Measurements from ENCODE around the gene OR4E1.

The OR4E1 gene

DNA sequence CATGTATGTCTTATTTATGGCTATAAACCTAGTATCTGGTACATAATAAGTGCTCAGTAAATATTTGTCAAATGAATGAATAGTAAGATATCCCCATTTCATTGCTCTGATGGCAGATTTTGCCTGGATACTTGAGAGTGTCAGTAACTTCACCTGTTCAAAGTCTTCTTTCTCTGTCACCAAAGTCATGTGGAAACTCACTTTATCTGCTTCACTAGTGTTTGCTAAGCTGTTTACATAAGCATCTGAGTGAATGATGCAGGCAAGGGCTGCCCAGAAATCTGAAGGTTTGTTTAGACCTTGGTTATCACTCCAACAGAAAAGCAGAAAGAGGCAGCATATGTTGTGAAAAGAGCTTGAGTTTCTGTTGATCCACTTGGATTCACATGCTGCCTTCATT, 4.3 kb downstream of the OR4E1 start:
- H3K9ac ChIP-seq = no peak overlapping the region
- H3K36me3 ChIP-seq (ENCODE audit: insufficient read depth) = no peaks in the 10 kb centered on the region
- TF ChIP-seq, protein P1, sequence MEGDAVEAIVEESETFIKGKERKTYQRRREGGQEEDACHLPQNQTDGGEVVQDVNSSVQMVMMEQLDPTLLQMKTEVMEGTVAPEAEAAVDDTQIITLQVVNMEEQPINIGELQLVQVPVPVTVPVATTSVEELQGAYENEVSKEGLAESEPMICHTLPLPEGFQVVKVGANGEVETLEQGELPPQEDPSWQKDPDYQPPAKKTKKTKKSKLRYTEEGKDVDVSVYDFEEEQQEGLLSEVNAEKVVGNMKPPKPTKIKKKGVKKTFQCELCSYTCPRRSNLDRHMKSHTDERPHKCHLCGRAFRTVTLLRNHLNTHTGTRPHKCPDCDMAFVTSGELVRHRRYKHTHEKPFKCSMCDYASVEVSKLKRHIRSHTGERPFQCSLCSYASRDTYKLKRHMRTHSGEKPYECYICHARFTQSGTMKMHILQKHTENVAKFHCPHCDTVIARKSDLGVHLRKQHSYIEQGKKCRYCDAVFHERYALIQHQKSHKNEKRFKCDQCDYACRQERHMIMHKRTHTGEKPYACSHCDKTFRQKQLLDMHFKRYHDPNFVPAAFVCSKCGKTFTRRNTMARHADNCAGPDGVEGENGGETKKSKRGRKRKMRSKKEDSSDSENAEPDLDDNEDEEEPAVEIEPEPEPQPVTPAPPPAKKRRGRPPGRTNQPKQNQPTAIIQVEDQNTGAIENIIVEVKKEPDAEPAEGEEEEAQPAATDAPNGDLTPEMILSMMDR (conservative IDR thresholded peaks at IDR 0.05; ENCODE audit: low read depth, low read length) = no peak
- H3K27me3 ChIP-seq (ENCODE audit: insufficient read depth, low read depth) = no peaks in the 10 kb centered on the region
- no peaks in the 10 kb centered on the region for H3K79me2 ChIP-seq (ENCODE audit: insufficient read depth, low read depth)
- no peak overlapping the region for H3K4me3 ChIP-seq (IDR thresholded peaks at IDR 0.05; ENCODE audit: insufficient read depth, low read depth, low read length)
- H3K4me2 ChIP-seq = no peak overlapping the region
- no peaks in the 10 kb centered on the region for H4K20me1 ChIP-seq (ENCODE audit: insufficient read depth)
- H2AFZ ChIP-seq (ENCODE audit: low read depth) = no peak overlapping the region
- no peak overlapping the region for H3K27ac ChIP-seq
- no peaks in the 10 kb centered on the region for H3K4me1 ChIP-seq (ENCODE audit: low read depth, poor library complexity, severe bottlenecking)

DNA sequence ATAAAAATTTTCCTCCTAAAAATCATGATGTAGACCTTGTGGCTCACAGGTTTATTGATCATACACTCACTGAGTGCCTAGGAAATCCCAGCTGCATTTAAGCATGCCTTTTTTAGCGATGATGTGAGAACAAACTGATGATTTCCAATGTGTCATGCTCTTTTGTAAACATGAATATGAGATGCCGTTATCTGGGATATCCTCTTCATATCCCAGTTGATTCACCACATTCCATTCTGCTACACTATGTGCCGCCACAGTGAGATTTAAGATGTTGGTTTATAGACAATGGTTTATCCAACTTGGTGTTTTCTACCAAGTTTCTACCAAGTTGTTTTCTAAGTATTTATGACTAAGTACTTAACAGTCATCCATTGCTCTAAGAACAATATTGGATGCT, 5.2 kb downstream of the OR4E1 start:
- TF ChIP-seq, protein P1 (conservative IDR thresholded peaks at IDR 0.05; ENCODE audit: low read depth, low read length) = no peak
- Histone ChIP-seq H3K4me2 (no peak overlapping the region), H3K27ac (no peak overlapping the region), H3K27me3 (ENCODE audit: insufficient read depth, low read depth) (no peaks in the 10 kb centered on the region), H3K9ac (no peak overlapping the region), H3K79me2 (ENCODE audit: insufficient read depth, low read depth) (no peaks in the 10 kb centered on the region), H3K4me3 (IDR thresholded peaks at IDR 0.05; ENCODE audit: insufficient read depth, low read depth, low read length) (no peak overlapping the region), H3K4me1 (ENCODE audit: low read depth, poor library complexity, severe bottlenecking) (no peaks in the 10 kb centered on the region), H3K36me3 (ENCODE audit: insufficient read depth) (no peaks in the 10 kb centered on the region), H2AFZ (ENCODE audit: low read depth) (no peak overlapping the region), H4K20me1 (ENCODE audit: insufficient read depth) (no peaks in the 10 kb centered on the region)

DNA sequence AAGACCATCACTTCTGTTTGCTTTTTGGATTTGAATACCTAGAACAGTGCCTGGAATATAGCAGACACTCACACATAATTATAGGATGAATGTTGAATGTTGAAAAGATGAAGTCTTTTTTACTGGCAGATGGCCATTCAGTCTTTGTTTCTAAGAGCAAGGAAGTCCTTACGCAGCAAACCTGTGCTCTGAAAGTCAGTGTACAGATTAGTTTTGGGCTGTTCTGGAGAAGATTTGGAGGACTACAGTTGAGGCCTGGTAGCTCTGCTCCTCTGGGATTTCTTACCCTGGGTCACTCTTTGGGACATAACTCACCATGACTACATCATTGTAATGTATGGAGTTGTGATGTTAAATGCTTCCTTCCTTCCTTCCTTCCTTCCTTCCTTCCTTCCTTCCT, 16.6 kb downstream of the OR4E1 start:
- H3K36me3 ChIP-seq (ENCODE audit: insufficient read depth) = no peaks in the 10 kb centered on the region
- no peaks in the 10 kb centered on the region for H3K4me1 ChIP-seq (ENCODE audit: low read depth, poor library complexity, severe bottlenecking)
- H3K4me3 ChIP-seq (IDR thresholded peaks at IDR 0.05; ENCODE audit: insufficient read depth, low read depth, low read length) = no peak overlapping the region
- H3K27me3 ChIP-seq (ENCODE audit: insufficient read depth, low read depth) = no peaks in the 10 kb centered on the region
- no peak overlapping the region for H2AFZ ChIP-seq (ENCODE audit: low read depth)
- no peaks in the 10 kb centered on the region for H4K20me1 ChIP-seq (ENCODE audit: insufficient read depth)
- H3K79me2 ChIP-seq (ENCODE audit: insufficient read depth, low read depth) = no peaks in the 10 kb centered on the region
- H3K27ac ChIP-seq = no peak overlapping the region
- TF ChIP-seq, protein P1 (conservative IDR thresholded peaks at IDR 0.05; ENCODE audit: low read depth, low read length) = no peak
- no peak overlapping the region for H3K4me2 ChIP-seq
- no peak overlapping the region for H3K9ac ChIP-seq

DNA sequence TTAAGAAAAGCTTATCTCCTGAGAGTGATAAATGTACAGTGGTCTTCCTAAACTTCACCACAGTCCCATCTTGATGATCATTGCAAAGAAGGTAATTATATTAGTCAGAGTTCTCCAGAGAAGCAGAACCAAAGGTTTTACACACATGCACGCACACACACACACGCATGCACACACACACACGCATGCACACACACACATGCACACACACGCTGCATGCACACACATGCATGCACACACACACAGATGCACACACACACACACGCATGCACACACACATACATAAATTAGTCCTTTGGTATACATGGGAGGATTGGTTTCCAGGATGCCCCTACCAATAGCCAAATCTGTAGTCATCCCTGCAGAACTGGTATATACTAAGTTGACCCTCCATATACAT, 19.4 kb downstream of the OR4E1 start:
- Histone ChIP-seq H3K27me3 (ENCODE audit: insufficient read depth, low read depth) (no peaks in the 10 kb centered on the region), H3K27ac (no peak overlapping the region)
- TF ChIP-seq, protein P1 (conservative IDR thresholded peaks at IDR 0.05; ENCODE audit: low read depth, low read length) = no peak

More for the DNA sequence above, 19.4 kb downstream of the OR4E1 start:
- H3K79me2 ChIP-seq (ENCODE audit: insufficient read depth, low read depth) = no peaks in the 10 kb centered on the region
- H2AFZ ChIP-seq (ENCODE audit: low read depth) = no peak overlapping the region
- no peaks in the 10 kb centered on the region for H4K20me1 ChIP-seq (ENCODE audit: insufficient read depth)
- H3K4me2 ChIP-seq = no peak overlapping the region
- H3K9ac ChIP-seq = no peak overlapping the region
- H3K4me1 ChIP-seq (ENCODE audit: low read depth, poor library complexity, severe bottlenecking) = no peaks in the 10 kb centered on the region
- H3K4me3 ChIP-seq (IDR thresholded peaks at IDR 0.05; ENCODE audit: insufficient read depth, low read depth, low read length) = no peak overlapping the region
- no peaks in the 10 kb centered on the region for H3K36me3 ChIP-seq (ENCODE audit: insufficient read depth)
